Measurements from ENCODE around the gene SFXN2.

DNA sequence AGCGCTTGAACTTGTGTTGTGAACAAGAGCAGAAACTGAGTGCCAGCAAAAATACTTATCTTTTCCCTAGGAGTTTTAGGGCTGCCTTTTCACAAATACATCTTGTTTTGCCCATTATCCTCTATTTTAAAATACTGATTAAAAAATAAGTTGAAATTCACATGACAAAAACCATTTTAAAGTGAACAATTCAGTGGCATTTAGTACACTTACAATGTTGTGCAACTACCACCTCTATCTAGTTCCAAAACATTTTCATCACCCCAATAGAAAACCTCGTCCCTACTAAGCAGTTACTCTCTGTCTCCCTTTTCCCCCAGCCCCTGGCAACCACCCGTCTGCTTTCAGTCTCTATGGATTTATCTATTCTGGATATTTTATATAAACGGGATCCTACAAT is 30.7 kb downstream of the SFXN2 start:
- TF ChIP-seq, protein P1, sequence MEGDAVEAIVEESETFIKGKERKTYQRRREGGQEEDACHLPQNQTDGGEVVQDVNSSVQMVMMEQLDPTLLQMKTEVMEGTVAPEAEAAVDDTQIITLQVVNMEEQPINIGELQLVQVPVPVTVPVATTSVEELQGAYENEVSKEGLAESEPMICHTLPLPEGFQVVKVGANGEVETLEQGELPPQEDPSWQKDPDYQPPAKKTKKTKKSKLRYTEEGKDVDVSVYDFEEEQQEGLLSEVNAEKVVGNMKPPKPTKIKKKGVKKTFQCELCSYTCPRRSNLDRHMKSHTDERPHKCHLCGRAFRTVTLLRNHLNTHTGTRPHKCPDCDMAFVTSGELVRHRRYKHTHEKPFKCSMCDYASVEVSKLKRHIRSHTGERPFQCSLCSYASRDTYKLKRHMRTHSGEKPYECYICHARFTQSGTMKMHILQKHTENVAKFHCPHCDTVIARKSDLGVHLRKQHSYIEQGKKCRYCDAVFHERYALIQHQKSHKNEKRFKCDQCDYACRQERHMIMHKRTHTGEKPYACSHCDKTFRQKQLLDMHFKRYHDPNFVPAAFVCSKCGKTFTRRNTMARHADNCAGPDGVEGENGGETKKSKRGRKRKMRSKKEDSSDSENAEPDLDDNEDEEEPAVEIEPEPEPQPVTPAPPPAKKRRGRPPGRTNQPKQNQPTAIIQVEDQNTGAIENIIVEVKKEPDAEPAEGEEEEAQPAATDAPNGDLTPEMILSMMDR (IDR thresholded peaks at IDR 0.05; ENCODE audit: low read length), result no peak
- no peak for TF ChIP-seq EZH2 (optimal IDR thresholded peaks at IDR 0.05; ENCODE audit: low read depth, low read length)
- no peak for TF ChIP-seq EZH2phosphoT487 (IDR thresholded peaks at IDR 0.05; ENCODE audit: low read length)
